Nephron progenitor cell (in vitro differentiated cells): ENCODE results near the gene IER5.

Source experiments
- DNase-seq: peaks from one replicate; pipeline ENCODE4 v3.0.0; 2021
- H3K27ac Mint-ChIP-seq: 2 replicates; pipeline ENCODE4 v1.8.0; 2021; ENCODE audit warnings: mild to moderate bottlenecking, moderate library complexity, mixed read lengths
- H3K27me3 Mint-ChIP-seq: 2 replicates; pipeline ENCODE4 v1.8.0; 2021; ENCODE audit warnings: mild to moderate bottlenecking, low read depth, mixed read lengths; ENCODE audit not compliant: poor library complexity
- H3K36me3 Mint-ChIP-seq: 2 replicates; pipeline ENCODE4 v1.8.0; 2021; ENCODE audit warnings: low read depth, mixed read lengths
- H3K4me1 Mint-ChIP-seq: 2 replicates; pipeline ENCODE4 v1.8.0; 2021; ENCODE audit warnings: mixed read lengths
- H3K4me3 Mint-ChIP-seq: 2 replicates; pipeline ENCODE4 v1.8.0; 2021; ENCODE audit warnings: mild to moderate bottlenecking, moderate library complexity, mixed read lengths
- H3K9me3 Mint-ChIP-seq: 2 replicates; pipeline ENCODE4 v1.8.0; 2021; ENCODE audit warnings: mild to moderate bottlenecking, moderate library complexity, mixed read lengths
- TF ChIP-seq, protein P1 (sequence below): fragments of 200-600 bp; sonication (generic); IDR thresholded peaks from 2 replicates; pipeline ENCODE4 v1.5.0; 2021; ENCODE audit warnings: antibody characterized with exemption

The IER5 gene

DNA sequence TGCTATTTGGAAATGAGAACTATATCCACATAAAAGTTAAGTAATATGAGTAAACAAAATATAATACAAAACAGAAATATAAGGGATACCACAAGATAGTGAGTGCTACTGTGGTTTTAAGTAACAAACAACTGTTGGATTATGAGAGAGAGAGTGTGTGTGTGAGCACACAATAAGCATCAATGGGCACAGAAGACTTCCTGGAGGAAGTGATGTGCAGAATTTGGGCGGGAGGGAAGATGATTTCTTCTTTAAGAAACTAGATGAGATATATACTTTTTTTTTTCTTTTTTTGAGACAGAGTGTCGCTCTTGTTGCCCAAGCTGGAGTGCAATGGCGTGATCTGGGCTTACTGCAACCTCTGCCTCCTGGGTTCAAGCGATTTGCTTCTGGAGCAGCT lies 7.9 kb upstream of the IER5 start:
- H3K4me1 Mint-ChIP-seq: peaks cover 33% of the 10 kb centered on the region

DNA sequence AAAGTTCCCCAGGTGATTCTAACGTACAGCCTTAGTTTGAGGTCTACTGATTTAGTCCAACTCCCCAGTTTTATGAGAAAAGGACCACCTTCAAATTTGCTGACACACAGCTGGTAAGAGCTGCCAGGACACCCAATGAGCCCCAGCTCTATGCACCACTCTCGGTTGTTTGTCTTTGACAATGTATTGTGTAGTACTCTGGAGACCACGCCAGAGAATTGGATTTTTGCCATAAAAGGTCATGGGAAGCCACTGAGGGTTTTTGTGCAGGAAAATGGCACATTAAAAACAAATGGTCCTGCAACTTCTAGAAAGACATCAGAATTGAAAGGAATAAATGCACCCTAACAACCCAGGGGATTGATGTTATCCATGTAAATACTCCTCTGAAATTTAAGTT lies 7.1 kb upstream of the IER5 start:
- DNase-seq: no peak
- H3K4me3 Mint-ChIP-seq: no peak overlapping the region
- no peak overlapping the region for H3K27ac Mint-ChIP-seq
- no peaks in the 10 kb centered on the region for H3K9me3 Mint-ChIP-seq
- H3K27me3 Mint-ChIP-seq: peaks cover 19% of the 10 kb centered on the region
- TF ChIP-seq, protein P1, sequence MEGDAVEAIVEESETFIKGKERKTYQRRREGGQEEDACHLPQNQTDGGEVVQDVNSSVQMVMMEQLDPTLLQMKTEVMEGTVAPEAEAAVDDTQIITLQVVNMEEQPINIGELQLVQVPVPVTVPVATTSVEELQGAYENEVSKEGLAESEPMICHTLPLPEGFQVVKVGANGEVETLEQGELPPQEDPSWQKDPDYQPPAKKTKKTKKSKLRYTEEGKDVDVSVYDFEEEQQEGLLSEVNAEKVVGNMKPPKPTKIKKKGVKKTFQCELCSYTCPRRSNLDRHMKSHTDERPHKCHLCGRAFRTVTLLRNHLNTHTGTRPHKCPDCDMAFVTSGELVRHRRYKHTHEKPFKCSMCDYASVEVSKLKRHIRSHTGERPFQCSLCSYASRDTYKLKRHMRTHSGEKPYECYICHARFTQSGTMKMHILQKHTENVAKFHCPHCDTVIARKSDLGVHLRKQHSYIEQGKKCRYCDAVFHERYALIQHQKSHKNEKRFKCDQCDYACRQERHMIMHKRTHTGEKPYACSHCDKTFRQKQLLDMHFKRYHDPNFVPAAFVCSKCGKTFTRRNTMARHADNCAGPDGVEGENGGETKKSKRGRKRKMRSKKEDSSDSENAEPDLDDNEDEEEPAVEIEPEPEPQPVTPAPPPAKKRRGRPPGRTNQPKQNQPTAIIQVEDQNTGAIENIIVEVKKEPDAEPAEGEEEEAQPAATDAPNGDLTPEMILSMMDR: no peak
- H3K36me3 Mint-ChIP-seq: no peaks in the 10 kb centered on the region
- H3K4me1 Mint-ChIP-seq: peaks cover 33% of the 10 kb centered on the region

More for the DNA sequence above, 7.9 kb upstream of the IER5 start:
- DNase-seq: no peak
- Mint-ChIP-seq H3K4me3 (no peak overlapping the region), H3K9me3 (no peaks in the 10 kb centered on the region), H3K36me3 (no peaks in the 10 kb centered on the region), H3K27ac (no peak overlapping the region), H3K27me3 (peaks cover 17% of the 10 kb centered on the region)
- TF ChIP-seq, protein P1: no peak

GRCh38 chr1:181083842-181084605 lies 4.5 kb upstream of the IER5 start:
- TF ChIP-seq, protein P1: no peak

DNA sequence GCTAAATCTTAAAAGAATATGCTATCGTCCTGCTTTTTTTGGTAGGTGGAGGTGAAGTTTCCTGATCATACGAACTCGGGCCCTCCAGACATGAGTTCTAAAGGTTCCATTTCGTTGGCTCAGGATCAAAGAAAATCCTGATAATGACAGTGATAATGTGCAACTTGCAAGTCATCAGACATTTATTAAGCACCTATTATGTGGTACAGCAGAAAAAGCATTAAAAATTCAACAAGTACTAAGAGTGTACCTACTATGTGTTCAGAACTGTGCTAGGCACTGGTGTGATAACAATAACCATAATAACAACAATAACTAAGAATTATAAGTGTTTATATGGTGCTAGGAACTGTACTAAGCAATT lies 3.9 kb upstream of the IER5 start:
- peaks cover 16% of the 10 kb centered on the region for H3K4me1 Mint-ChIP-seq
- H3K27me3 Mint-ChIP-seq: peaks cover 14% of the 10 kb centered on the region
- H3K27ac Mint-ChIP-seq: no peak overlapping the region
- TF ChIP-seq, protein P1: no peak
- H3K36me3 Mint-ChIP-seq: no peaks in the 10 kb centered on the region
- H3K4me3 Mint-ChIP-seq: no peak overlapping the region
- DNase-seq: no peak
- H3K9me3 Mint-ChIP-seq: no peaks in the 10 kb centered on the region

More at GRCh38 chr1:181083842-181084605, 4.5 kb upstream of the IER5 start:
- H3K36me3 Mint-ChIP-seq: no peaks in the 10 kb centered on the region
- no peaks in the 10 kb centered on the region for H3K9me3 Mint-ChIP-seq
- H3K27ac Mint-ChIP-seq: no peak overlapping the region
- no peak overlapping the region for H3K4me3 Mint-ChIP-seq
- DNase-seq: no peak
- H3K4me1 Mint-ChIP-seq: peaks cover 22% of the 10 kb centered on the region
- H3K27me3 Mint-ChIP-seq: peaks cover 14% of the 10 kb centered on the region

DNA sequence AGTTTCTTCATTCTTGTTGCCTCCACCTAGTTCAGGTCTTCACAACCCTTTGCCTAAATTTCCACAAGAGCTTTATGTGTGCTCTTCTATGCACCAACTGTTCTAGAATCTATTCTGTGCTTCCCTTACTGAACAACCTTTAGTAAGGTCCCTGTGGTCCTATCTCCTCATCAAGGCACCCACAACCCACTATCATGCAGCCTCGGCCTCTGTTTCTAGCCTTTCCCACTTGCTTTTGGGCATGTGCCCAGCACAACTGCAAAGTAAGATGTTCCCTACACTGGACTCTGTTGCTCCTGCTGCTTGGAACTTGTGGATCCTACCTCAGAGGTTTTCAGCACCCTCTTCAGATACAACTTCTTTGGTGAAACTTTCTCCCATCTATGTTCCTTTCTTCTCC lies 2.4 kb upstream of the IER5 start:
- H3K27ac Mint-ChIP-seq: no peak overlapping the region
- peaks cover 27% of the 10 kb centered on the region for H3K4me1 Mint-ChIP-seq
- no peak for DNase-seq
- H3K4me3 Mint-ChIP-seq: no peak overlapping the region
- TF ChIP-seq, protein P1: no peak
- no peaks in the 10 kb centered on the region for H3K36me3 Mint-ChIP-seq
- H3K27me3 Mint-ChIP-seq: peaks cover 14% of the 10 kb centered on the region
- no peaks in the 10 kb centered on the region for H3K9me3 Mint-ChIP-seq

DNA sequence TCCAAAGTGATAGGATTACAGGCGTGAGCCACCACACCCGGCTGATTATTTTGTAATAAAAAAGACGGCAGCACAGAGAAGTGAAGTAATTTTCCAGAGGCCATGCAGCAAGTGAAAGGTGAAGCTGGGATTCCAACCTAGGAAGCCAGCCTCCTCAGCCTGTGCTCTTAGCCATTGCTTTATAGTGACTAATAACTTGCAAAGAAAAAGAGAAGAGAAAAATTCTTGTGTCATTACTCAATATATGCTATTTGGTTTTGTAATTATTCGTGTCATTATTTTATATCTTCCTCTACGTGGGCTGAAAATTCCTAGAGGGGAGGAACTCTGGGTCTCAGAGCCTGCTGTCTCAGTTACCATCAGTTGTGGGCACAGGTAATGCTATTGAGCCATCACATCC lies 1.6 kb upstream of the IER5 start:
- DNase-seq: no peak
- Mint-ChIP-seq H3K4me3 (no peak overlapping the region), H3K4me1 (peaks cover 36% of the 10 kb centered on the region), H3K36me3 (no peaks in the 10 kb centered on the region), H3K27me3 (peaks cover 14% of the 10 kb centered on the region), H3K9me3 (no peaks in the 10 kb centered on the region), H3K27ac (no peak overlapping the region)
- TF ChIP-seq, protein P1: no peak
